Neural progenitor cell (in vitro differentiated cells): ENCODE measurements around the gene TPM1. TPM values are rescaled to one million over a fixed set of nuclear protein-coding genes. Genes with fewer than 3 reads are reported as not detected.
"Not testable (repeated sequence)": the region's sequence is repeated elsewhere in the genome, so short reads cannot be mapped to it uniquely, and the experiment has no call there.

Experiments used
- DNase-seq: peaks from one replicate; pipeline ENCODE4 v3.0.0-alpha.2; 2016; ENCODE audit warnings: low spot score
- H2AFZ ChIP-seq: fragments of 200-600 bp; sonication (generic); replicated peaks from 2 replicates; pipeline ENCODE4 v1.6.1; 2016; ENCODE audit warnings: antibody characterized with exemption
- H3F3A ChIP-seq: fragments of 200-600 bp; sonication (generic); 2 replicates; pipeline ENCODE4 v1.6.1; 2016; ENCODE audit warnings: antibody characterized with exemption, low read depth
- H3K27ac ChIP-seq: fragments of 200-600 bp; sonication (generic); 2 replicates; pipeline ENCODE4 v1.5.1; 2016; ENCODE audit warnings: mild to moderate bottlenecking
- H3K27me3 ChIP-seq: fragments of 200-600 bp; sonication (generic); 2 replicates; pipeline ENCODE4 v1.6.1; 2016; ENCODE audit warnings: mild to moderate bottlenecking, moderate library complexity
- H3K36me3 ChIP-seq: fragments of 200-600 bp; sonication (generic); 2 replicates; pipeline ENCODE4 v1.5.1; 2016
- H3K4me1 ChIP-seq: fragments of 200-600 bp; sonication (generic); 2 replicates; pipeline ENCODE4 v1.6.1; 2016; ENCODE audit warnings: mixed run types
- H3K4me2 ChIP-seq: fragments of 200-600 bp; sonication (generic); 2 replicates; pipeline ENCODE4 v1.6.1; 2016
- H3K4me3 ChIP-seq: fragments of 200-600 bp; sonication (generic); 2 replicates; pipeline ENCODE4 v1.5.1; 2016
- H3K79me2 ChIP-seq: fragments of 200-600 bp; sonication (generic); 2 replicates; pipeline ENCODE4 v1.6.1; 2016; ENCODE audit warnings: low read depth
- H3K9ac ChIP-seq: fragments of 200-600 bp; sonication (generic); 2 replicates; pipeline ENCODE4 v1.6.1; 2016
- H3K9me3 ChIP-seq: fragments of 200-600 bp; sonication (generic); 2 replicates; pipeline ENCODE4 v1.5.1; 2016; ENCODE audit warnings: low read depth
- H4K20me1 ChIP-seq: fragments of 200-600 bp; sonication (generic); 2 replicates; pipeline ENCODE4 v1.6.1; 2016; ENCODE audit warnings: low read depth
- H3K27ac Mint-ChIP-seq: 3 replicates; pipeline ENCODE4 v1.8.0; 2021; ENCODE audit warnings: mixed read lengths
- H3K27me3 Mint-ChIP-seq: 2 replicates; pipeline ENCODE4 v1.8.0; 2022; ENCODE audit warnings: low read depth, mild to moderate bottlenecking, inconsistent platforms, moderate library complexity, mixed read lengths; ENCODE audit not compliant: insufficient read depth
- H3K36me3 Mint-ChIP-seq: 3 replicates; pipeline ENCODE4 v1.8.0; 2021; ENCODE audit warnings: mixed read lengths
- H3K4me1 Mint-ChIP-seq: 3 replicates; pipeline ENCODE4 v1.8.0; 2021; ENCODE audit warnings: mixed read lengths
- H3K4me3 Mint-ChIP-seq: 3 replicates; pipeline ENCODE4 v1.8.0; 2021; ENCODE audit warnings: mild to moderate bottlenecking, moderate library complexity, mixed read lengths
- H3K9me3 Mint-ChIP-seq: 3 replicates; pipeline ENCODE4 v1.8.0; 2020; ENCODE audit warnings: mixed read lengths
- CTCF ChIP-seq: fragments of 200-600 bp; sonication (generic); IDR thresholded peaks from 2 replicates; pipeline ENCODE4 v1.5.1; 2017; ENCODE audit warnings: antibody characterized with exemption, mild to moderate bottlenecking
- EZH2 ChIP-seq: fragments of 200-600 bp; sonication (generic); IDR thresholded peaks from 2 replicates; pipeline ENCODE4 v1.6.1; 2017; ENCODE audit warnings: antibody characterized with exemption, mild to moderate bottlenecking, moderate library complexity
- EZH2phosphoT487 ChIP-seq: fragments of 200-600 bp; sonication (generic); IDR thresholded peaks from 2 replicates; pipeline ENCODE4 v1.6.1; 2017; ENCODE audit warnings: antibody characterized with exemption
- total RNA-seq: library from RNA; depleted of rRNA; stranded (reverse); fragments of >200 nt; gene quantifications from 2 replicates; pipeline ENCODE4 v1.2.3, GENCODE V29; 2015; ENCODE audit warnings: low replicate concordance

The TPM1 gene
- total RNA-seq, 1 donor from 2014 or later, result 623 TPM

GRCh38 chr15:63103416-63103815, 60.9 kb downstream of the TPM1 start:
- no peak overlapping the region for H3K4me3 Mint-ChIP-seq
- peaks cover 7% of the 10 kb centered on the region for H3K4me1 Mint-ChIP-seq
- Histone ChIP-seq H3K4me3 (no peak overlapping the region), H2AFZ (no peak overlapping the region), H3K9me3 (no peaks in the 10 kb centered on the region), H3F3A (no peaks in the 10 kb centered on the region), H3K4me1 (no peaks in the 10 kb centered on the region), H3K9ac (no peak overlapping the region), H3K4me2 (no peak overlapping the region), H4K20me1 (no peaks in the 10 kb centered on the region), H3K27me3 (no peaks in the 10 kb centered on the region), H3K36me3 (no peaks in the 10 kb centered on the region), H3K27ac (no peak overlapping the region), H3K79me2 (no peaks in the 10 kb centered on the region)
- peaks cover 14% of the 10 kb centered on the region for H3K9me3 Mint-ChIP-seq
- H3K27ac Mint-ChIP-seq, result no peak overlapping the region
- TF ChIP-seq EZH2phosphoT487 (no peak), EZH2 (no peak), CTCF (no peak)
- no peaks in the 10 kb centered on the region for H3K36me3 Mint-ChIP-seq
- no peak for DNase-seq
- peaks cover 2% of the 10 kb centered on the region for H3K27me3 Mint-ChIP-seq

GRCh38 chr15:63104727-63105126, 62.2 kb downstream of the TPM1 start:
- H2AFZ ChIP-seq, result no peak overlapping the region
- H3K36me3 Mint-ChIP-seq, result no peaks in the 10 kb centered on the region
- no peak overlapping the region for H3K27ac ChIP-seq
- no peak overlapping the region for H3K4me2 ChIP-seq
- H3K36me3 ChIP-seq, result no peaks in the 10 kb centered on the region
- peaks cover 15% of the 10 kb centered on the region for H3K9me3 Mint-ChIP-seq
- DNase-seq, result no peak
- no peak overlapping the region for H3K9ac ChIP-seq
- H3K4me3 Mint-ChIP-seq, result no peak overlapping the region
- TF ChIP-seq EZH2 (no peak), CTCF (no peak), EZH2phosphoT487 (no peak)
- H3K4me1 ChIP-seq, result no peaks in the 10 kb centered on the region
- H3K79me2 ChIP-seq, result no peaks in the 10 kb centered on the region
- H3F3A ChIP-seq, result no peaks in the 10 kb centered on the region
- H4K20me1 ChIP-seq, result no peaks in the 10 kb centered on the region
- H3K9me3 ChIP-seq, result no peaks in the 10 kb centered on the region
- H3K4me3 ChIP-seq, result no peak overlapping the region
- peaks cover 9% of the 10 kb centered on the region for H3K4me1 Mint-ChIP-seq
- H3K27me3 ChIP-seq, result no peaks in the 10 kb centered on the region
- H3K27ac Mint-ChIP-seq, result no peak overlapping the region
- peaks cover 2% of the 10 kb centered on the region for H3K27me3 Mint-ChIP-seq

- H3K36me3 ChIP-seq, H3K4me2 ChIP-seq, H3K4me3 ChIP-seq, DNase-seq, H3K36me3 Mint-ChIP-seq, H3F3A ChIP-seq, H3K9ac ChIP-seq, H2AFZ ChIP-seq, H3K27me3 Mint-ChIP-seq, H3K9me3 ChIP-seq, H3K79me2 ChIP-seq, H3K27me3 ChIP-seq, H4K20me1 ChIP-seq, H3K4me3 Mint-ChIP-seq, H3K27ac ChIP-seq, H3K4me1 ChIP-seq, H3K4me1 Mint-ChIP-seq, H3K27ac Mint-ChIP-seq: not testable (repeated sequence)
- H3K9me3 Mint-ChIP-seq, result peaks cover 13% of the 10 kb centered on the region
Observed at GRCh38 chr15:63105354-63105753, 62.8 kb downstream of the TPM1 start.

GRCh38 chr15:63107895-63108546, 65.5 kb downstream of the TPM1 start:
- peaks cover 2% of the 10 kb centered on the region for H3K27me3 Mint-ChIP-seq
- no peak overlapping the region for H2AFZ ChIP-seq
- no peaks in the 10 kb centered on the region for H3K36me3 ChIP-seq
- H3K4me3 Mint-ChIP-seq, result no peak overlapping the region
- DNase-seq, result no peak
- no peak overlapping the region for H3K9ac ChIP-seq
- H3K4me2 ChIP-seq, result no peak overlapping the region
- no peaks in the 10 kb centered on the region for H3K9me3 ChIP-seq
- no peaks in the 10 kb centered on the region for H3K4me1 ChIP-seq
- no peak overlapping the region for H3K27ac ChIP-seq
- no peak overlapping the region for H3K4me3 ChIP-seq
- H3F3A ChIP-seq, result no peaks in the 10 kb centered on the region
- peaks cover 9% of the 10 kb centered on the region for H3K4me1 Mint-ChIP-seq
- peaks cover 10% of the 10 kb centered on the region for H3K9me3 Mint-ChIP-seq
- TF ChIP-seq EZH2phosphoT487, result no peak
- TF ChIP-seq EZH2, result no peak
- TF ChIP-seq CTCF, result no peak
- no peaks in the 10 kb centered on the region for H4K20me1 ChIP-seq
- no peaks in the 10 kb centered on the region for H3K36me3 Mint-ChIP-seq
- H3K27me3 ChIP-seq, result no peaks in the 10 kb centered on the region
- no peak overlapping the region for H3K27ac Mint-ChIP-seq
- H3K79me2 ChIP-seq, result no peaks in the 10 kb centered on the region
